Measurements from ENCODE around the gene EXD3. TPM values are rescaled to one million over a fixed set of nuclear protein-coding genes. Genes with fewer than 3 reads are reported as not detected.
A peak's percentile ranks its signal among the peaks of the same experiment; 100 is the strongest.

EXD3 gene
- total and polyA plus RNA-seq, 9 of the 15 experiments (the other 6 are each of a cell fraction or from before 2014, with no cell fraction given), result 0.29 to 12.5 (median 3.9) TPM

GRCh38 chr9:137295849-137296669, 126.9 kb downstream of the EXD3 start (continued):
- TF ChIP-seq KDM2B (CRISPR knock-in tag; IDR thresholded peaks at IDR 0.05), result no peak
- no peak for TF ChIP-seq MAFK (IDR thresholded peaks at IDR 0.05; ENCODE audit: low read length)
- no peak for TF ChIP-seq MYNN (IDR thresholded peaks at IDR 0.05)
- TF ChIP-seq MYNN (CRISPR knock-in tag; IDR thresholded peaks at IDR 0.05), result no peak
- no peak for TF ChIP-seq PML (IDR thresholded peaks at IDR 0.05; ENCODE audit: low read length)
- TF ChIP-seq KHSRP (IDR thresholded peaks at IDR 0.05), result no peak
- TF ChIP-seq WHSC1 (IDR thresholded peaks at IDR 0.05; ENCODE audit: low read length), result no peak
- TF ChIP-seq RAD21 (CRISPR knock-in tag; conservative IDR thresholded peaks at IDR 0.05 in 1 of 2, IDR thresholded peaks at IDR 0.05 in 1 of 2), result no peak
- 0 out of 2 replicates have a peak, but pooled peaks have one; percentile 30 for TF ChIP-seq ETS1 (conservative IDR thresholded peaks at IDR 0.05; ENCODE audit: control insufficient read depth, low read depth, low read length)
- TF ChIP-seq POLR2G (IDR thresholded peaks at IDR 0.05; ENCODE audit: low read depth, low read length), result peak; percentile 19
- TF ChIP-seq MED1 (CRISPR knock-in tag; IDR thresholded peaks at IDR 0.05; ENCODE audit: borderline replicate concordance), result no peak
- TF ChIP-seq ID3 (CRISPR knock-in tag; IDR thresholded peaks at IDR 0.05), result no peak
- TF ChIP-seq ID3 (tag; IDR thresholded peaks at IDR 0.05), result 0 out of 2 replicates have a peak, but pooled peaks have one; percentile 13
- no peak for TF ChIP-seq GABPB1 (CRISPR knock-in tag; IDR thresholded peaks at IDR 0.05)
- TF ChIP-seq FOXP1 (CRISPR knock-in tag; IDR thresholded peaks at IDR 0.05), result no peak
- no peak for TF ChIP-seq ZNF586 (CRISPR knock-in tag; conservative IDR thresholded peaks at IDR 0.05)
- 0 out of 2 replicates have a peak, but pooled peaks have one; percentile 16 for TF ChIP-seq ZBTB33 (CRISPR knock-in tag; IDR thresholded peaks at IDR 0.05)
- no peak for TF ChIP-seq DEAF1 (CRISPR knock-in tag; IDR thresholded peaks at IDR 0.05)
- TF ChIP-seq KDM5B (IDR thresholded peaks at IDR 0.05; ENCODE audit: insufficient replicate concordance, low read depth, low read length), result no peak
- no peak for TF ChIP-seq ZNF75A (CRISPR knock-in tag; IDR thresholded peaks at IDR 0.05)
- peak; percentile 4; the same call in 1 of the 2 replicates for TF ChIP-seq PHF8 (IDR thresholded peaks at IDR 0.05; ENCODE audit: borderline replicate concordance, low read length)
- TF ChIP-seq CCNT2 (IDR thresholded peaks at IDR 0.05; ENCODE audit: borderline replicate concordance, extremely low read depth, insufficient read length, low read depth, low read length), result peak; percentile 23
- no peak for TF ChIP-seq NFE2L1 (tag; IDR thresholded peaks at IDR 0.05; ENCODE audit: borderline replicate concordance, low read depth)
